Measurements from ENCODE around the gene RIC1. TPM values are rescaled to one million over a fixed set of nuclear protein-coding genes. Genes with fewer than 3 reads are reported as not detected.
"Not testable (repeated sequence)": the region's sequence is repeated elsewhere in the genome, so short reads cannot be mapped to it uniquely, and the experiment has no call there.

The RIC1 gene
- total and polyA plus RNA-seq, 2 donors, result 10.3 to 23.9 TPM

DNA sequence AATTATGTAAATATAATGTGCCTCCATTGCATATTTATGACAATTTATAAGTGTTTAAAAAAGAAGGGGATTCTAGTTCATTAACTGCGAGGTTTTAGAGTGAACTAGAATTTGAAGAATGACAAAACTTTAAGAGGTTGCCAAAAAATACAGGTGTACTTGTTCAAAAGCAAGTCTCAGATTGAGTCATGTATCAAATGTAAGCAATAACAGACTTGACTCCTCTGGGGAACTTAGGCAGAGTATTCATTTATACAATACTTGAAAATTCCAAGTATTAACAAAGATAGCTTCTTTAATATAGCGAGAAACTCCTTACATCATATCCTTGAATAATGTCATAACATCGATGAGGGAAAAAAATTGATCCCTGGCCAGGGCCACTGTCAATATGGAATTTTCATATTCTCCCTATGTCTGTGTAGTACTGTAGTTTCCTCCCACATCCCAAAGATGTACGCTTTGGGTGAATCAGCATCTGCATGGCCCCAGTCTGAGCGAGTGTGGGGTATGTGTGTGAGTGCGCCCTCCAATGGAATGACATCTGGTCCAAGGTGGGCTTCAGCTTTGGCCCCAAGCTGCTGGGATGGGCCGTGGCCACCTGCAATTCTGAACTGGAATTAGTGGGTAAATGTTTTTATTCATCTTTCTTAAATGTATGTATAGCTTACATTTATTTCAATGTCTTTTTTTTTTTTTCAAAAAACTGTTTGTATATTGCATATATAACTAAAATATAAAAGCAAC is 70.1 kb downstream of the RIC1 start:
- Histone ChIP-seq H3K27me3 (ENCODE audit: control insufficient read depth in 2 of 2, insufficient read depth in 1 of 2, low read length in 1 of 2) (no peaks in the 10 kb centered on the region), H3K4me3 (ENCODE audit: low read length in 2 of 2) (no peak overlapping the region), H3K9me3 (ENCODE audit: control insufficient read depth in 2 of 2, insufficient read depth in 1 of 2, low read length in 1 of 2) (no peaks in the 10 kb centered on the region), H3K36me3 (ENCODE audit: control insufficient read depth in 2 of 2, insufficient read depth in 2 of 2, low read length in 1 of 2) (no peaks in the 10 kb centered on the region), H3K27ac (ENCODE audit: low read depth in 1 of 2, low read length in 1 of 2) (no peak overlapping the region), H3K4me1 (ENCODE audit: control insufficient read depth in 2 of 2, insufficient read depth in 2 of 2, low read length in 2 of 2) (no peaks in the 10 kb centered on the region)
- no peak for DNase-seq (ENCODE audit: low read depth in 6 of 9, low spot score in 9 of 9)
- 92% methylated on average over 7 of the region's 7 CpGs for WGBS

DNA sequence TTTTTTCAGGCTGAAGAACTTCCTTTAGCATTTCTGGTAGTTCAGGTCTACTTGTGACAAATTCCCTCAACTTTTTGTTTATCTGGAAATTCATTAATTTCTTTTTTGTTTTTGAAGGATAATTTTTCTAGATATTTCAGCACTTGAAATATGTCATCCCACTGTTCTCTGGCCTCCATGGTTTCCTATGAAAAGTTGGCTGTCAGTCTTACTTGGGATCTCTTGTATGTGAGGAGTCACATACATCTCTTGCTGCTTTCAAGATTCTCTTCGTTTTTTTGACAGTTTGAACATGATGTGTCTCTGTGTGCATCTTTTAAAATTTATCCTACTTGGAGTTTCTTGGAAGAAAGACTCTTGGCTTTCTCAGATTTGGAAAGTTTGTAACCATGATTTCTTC is 79.5 kb downstream of the RIC1 start:
- no peak overlapping the region for H3K27ac ChIP-seq (ENCODE audit: low read depth in 1 of 2, low read length in 1 of 2)
- no peak overlapping the region for H3K4me3 ChIP-seq (ENCODE audit: low read length in 2 of 2)
- 100% methylated on average over 1 of the region's 1 CpG for WGBS
- no peaks in the 10 kb centered on the region for H3K4me1 ChIP-seq (ENCODE audit: control insufficient read depth in 2 of 2, insufficient read depth in 2 of 2, low read length in 2 of 2)
- H3K27me3 ChIP-seq (ENCODE audit: control insufficient read depth in 2 of 2, insufficient read depth in 1 of 2, low read length in 1 of 2), result no peaks in the 10 kb centered on the region
- DNase-seq (ENCODE audit: low read depth in 6 of 9, low spot score in 9 of 9), result peak in 1 of 9 donors; percentile 10
- peaks cover 0 to 10% of the 10 kb centered on the region in 2 donors for H3K36me3 ChIP-seq (ENCODE audit: control insufficient read depth in 2 of 2, insufficient read depth in 2 of 2, low read length in 1 of 2)
- H3K9me3 ChIP-seq (ENCODE audit: control insufficient read depth in 2 of 2, insufficient read depth in 1 of 2, low read length in 1 of 2), result no peaks in the 10 kb centered on the region

DNA sequence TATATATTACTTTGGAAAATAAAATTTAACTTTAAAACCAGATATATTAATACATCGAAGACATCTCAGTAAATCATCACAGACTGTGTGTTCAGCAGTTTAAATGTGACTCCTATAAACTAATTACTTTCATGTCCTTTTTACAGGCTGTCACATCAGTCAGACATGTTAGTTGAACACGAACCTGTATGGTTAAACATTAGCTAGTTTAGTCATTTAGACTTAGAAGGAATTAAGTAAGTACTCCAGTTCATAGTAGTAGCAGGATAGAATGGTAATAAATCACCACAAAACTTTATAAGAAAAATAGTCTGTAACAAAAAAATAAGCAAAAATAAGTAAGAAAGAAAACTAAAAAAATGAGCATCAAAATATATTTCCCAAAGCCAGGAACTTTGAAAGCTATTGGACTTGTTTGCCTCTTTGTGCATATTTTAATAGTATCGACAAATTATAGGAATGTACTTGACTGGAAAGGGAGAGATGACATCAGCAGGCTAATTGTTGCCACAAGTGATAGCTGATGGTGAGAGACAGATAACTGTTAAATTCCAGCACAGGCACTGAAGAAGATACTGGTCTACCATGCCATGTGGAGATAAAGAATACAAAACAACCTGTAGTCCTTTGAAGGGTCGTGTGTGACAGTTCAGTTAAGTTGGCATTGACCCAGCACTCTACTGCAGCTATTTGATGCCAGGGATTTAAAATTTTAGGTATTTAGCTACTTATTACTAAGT is 83.9 kb downstream of the RIC1 start:
- DNase-seq (ENCODE audit: low read depth in 6 of 9, low spot score in 9 of 9), result no peak
- H3K9me3 ChIP-seq (ENCODE audit: control insufficient read depth in 2 of 2, insufficient read depth in 1 of 2, low read length in 1 of 2), result peaks cover 0 to 3% of the 10 kb centered on the region in 2 donors
- no peak overlapping the region for H3K4me3 ChIP-seq (ENCODE audit: low read length in 2 of 2)
- H3K4me1 ChIP-seq (ENCODE audit: control insufficient read depth in 2 of 2, insufficient read depth in 2 of 2, low read length in 2 of 2), result no peaks in the 10 kb centered on the region
- no peaks in the 10 kb centered on the region for H3K27me3 ChIP-seq (ENCODE audit: control insufficient read depth in 2 of 2, insufficient read depth in 1 of 2, low read length in 1 of 2)
- H3K27ac ChIP-seq (ENCODE audit: low read depth in 1 of 2, low read length in 1 of 2), result no peak overlapping the region
- peaks cover 8 to 22% of the 10 kb centered on the region in 2 donors for H3K36me3 ChIP-seq (ENCODE audit: control insufficient read depth in 2 of 2, insufficient read depth in 2 of 2, low read length in 1 of 2)
- 80% methylated on average over 4 of the region's 4 CpGs for WGBS

DNA sequence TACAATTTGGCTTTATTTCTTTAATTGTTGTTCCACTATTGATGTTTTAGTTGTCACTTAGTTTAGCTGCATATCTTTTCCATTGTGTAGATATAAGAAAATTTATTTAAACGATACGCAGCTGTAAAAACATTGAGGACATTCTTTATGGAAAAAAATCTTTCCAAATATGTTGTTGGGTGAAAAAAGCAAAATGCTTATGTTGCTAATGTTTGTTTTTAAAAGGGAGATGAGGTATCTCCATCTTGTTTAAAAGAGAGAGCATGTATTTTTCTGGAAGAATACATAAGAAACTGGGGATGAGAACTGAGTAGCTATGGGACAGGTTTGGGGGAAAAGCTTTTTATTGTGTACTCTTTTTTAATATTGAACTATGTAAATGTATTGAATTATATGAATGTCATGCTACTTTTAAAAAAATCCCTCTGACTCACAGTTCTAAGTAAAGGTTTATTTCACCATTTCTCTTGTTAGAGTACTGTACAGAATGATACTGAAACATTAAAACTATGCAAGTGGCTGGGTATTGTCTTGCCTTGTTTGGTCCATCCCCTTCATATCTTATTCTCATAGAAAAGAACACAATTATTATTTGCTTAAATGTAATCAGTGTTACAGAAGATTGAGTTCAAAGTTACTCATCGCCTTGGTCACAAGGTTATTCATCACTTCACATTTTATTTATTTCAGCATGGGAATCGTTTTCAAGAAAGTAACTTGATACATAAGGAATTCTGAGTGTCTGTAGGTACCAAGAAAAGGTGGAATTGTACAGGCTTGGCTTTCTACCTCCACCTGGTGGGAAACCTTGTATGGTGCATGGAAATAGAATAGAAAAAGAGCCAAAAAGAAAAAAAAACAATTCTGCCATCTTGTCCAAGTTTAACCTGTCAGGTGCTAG is 85.8 kb downstream of the RIC1 start:
- Histone ChIP-seq H3K9me3 (ENCODE audit: control insufficient read depth in 2 of 2, insufficient read depth in 1 of 2, low read length in 1 of 2) (peaks cover 0 to 3% of the 10 kb centered on the region in 2 donors), H3K4me3 (ENCODE audit: low read length in 2 of 2) (no peak overlapping the region), H3K27ac (ENCODE audit: low read depth in 1 of 2, low read length in 1 of 2) (no peak overlapping the region), H3K27me3 (ENCODE audit: control insufficient read depth in 2 of 2, insufficient read depth in 1 of 2, low read length in 1 of 2) (no peaks in the 10 kb centered on the region), H3K36me3 (ENCODE audit: control insufficient read depth in 2 of 2, insufficient read depth in 2 of 2, low read length in 1 of 2) (peaks cover 8 to 22% of the 10 kb centered on the region in 2 donors), H3K4me1 (ENCODE audit: control insufficient read depth in 2 of 2, insufficient read depth in 2 of 2, low read length in 2 of 2) (no peaks in the 10 kb centered on the region)
- WGBS, result 95% methylated on average over 4 of the region's 4 CpGs
- peak in 3 of 9 donors; percentile 6 to 28 (median 9) for DNase-seq (ENCODE audit: low read depth in 6 of 9, low spot score in 9 of 9)

DNA sequence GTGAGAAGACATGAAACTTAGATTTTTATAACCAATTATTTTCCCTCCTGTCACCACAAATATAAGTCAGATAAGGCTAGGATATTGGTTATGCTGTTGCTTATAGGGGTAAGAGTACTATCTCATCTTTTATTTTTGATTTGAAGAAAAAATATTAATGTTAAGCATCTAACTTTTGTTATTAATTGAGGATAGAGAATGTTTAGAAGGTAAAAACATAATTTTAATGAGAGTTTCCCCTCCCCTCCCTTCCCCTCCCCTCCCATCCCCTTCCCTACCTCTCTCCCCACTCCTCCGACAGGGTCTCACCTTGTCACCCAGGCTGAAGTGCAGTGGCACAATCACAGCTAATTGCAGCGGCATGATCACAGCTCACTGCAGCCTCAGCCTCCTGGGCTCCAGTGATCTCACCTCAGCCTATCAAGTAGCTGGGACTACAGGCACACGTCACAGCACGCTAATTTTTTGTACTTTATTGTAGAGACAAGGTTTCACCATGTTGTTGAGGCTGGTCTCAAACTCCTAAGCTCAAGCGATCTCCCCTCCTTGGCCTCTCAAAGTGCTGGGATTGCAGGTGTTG is 86.7 kb downstream of the RIC1 start:
- H3K27ac ChIP-seq (ENCODE audit: low read depth in 1 of 2, low read length in 1 of 2), result no peak overlapping the region
- no peak for DNase-seq (ENCODE audit: low read depth in 6 of 9, low spot score in 9 of 9)
- H3K4me1 ChIP-seq (ENCODE audit: control insufficient read depth in 2 of 2, insufficient read depth in 2 of 2, low read length in 2 of 2), result no peaks in the 10 kb centered on the region
- H3K36me3 ChIP-seq (ENCODE audit: control insufficient read depth in 2 of 2, insufficient read depth in 2 of 2, low read length in 1 of 2), result peaks cover 8 to 20% of the 10 kb centered on the region in 2 donors
- H3K4me3 ChIP-seq (ENCODE audit: low read length in 2 of 2), result no peak overlapping the region
- no peaks in the 10 kb centered on the region for H3K27me3 ChIP-seq (ENCODE audit: control insufficient read depth in 2 of 2, insufficient read depth in 1 of 2, low read length in 1 of 2)
- H3K9me3 ChIP-seq (ENCODE audit: control insufficient read depth in 2 of 2, insufficient read depth in 1 of 2, low read length in 1 of 2), result peaks cover 0 to 3% of the 10 kb centered on the region in 2 donors
- WGBS, result 97% methylated on average over 5 of the region's 5 CpGs

DNA sequence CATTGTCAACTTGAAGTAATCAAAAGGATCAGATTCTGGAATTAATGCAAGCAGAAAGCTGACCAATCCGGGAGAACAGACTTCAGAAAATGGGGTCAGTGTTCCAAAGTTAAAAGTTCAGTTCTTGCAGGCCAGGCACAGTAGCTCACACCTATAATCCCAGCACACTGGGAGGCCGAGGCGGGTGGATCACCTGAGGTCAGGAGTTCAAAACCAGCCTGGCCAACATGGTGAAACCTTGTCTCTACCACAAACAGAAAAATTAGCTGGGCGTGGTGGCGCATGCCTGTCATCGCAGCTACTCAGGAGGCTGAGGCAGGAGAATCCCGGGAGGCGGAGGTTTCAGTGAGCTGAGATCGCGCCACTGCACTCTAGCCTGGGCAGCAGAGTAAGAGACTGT is 88.5 kb downstream of the RIC1 start:
- 94% methylated on average over 10 of the region's 10 CpGs for WGBS
- peaks cover 8 to 34% of the 10 kb centered on the region in 2 donors for H3K36me3 ChIP-seq (ENCODE audit: control insufficient read depth in 2 of 2, insufficient read depth in 2 of 2, low read length in 1 of 2)
- H3K27ac ChIP-seq (ENCODE audit: low read depth in 1 of 2, low read length in 1 of 2); H3K4me1 ChIP-seq (ENCODE audit: control insufficient read depth in 2 of 2, insufficient read depth in 2 of 2, low read length in 2 of 2); DNase-seq (ENCODE audit: low read depth in 6 of 9, low spot score in 9 of 9); H3K27me3 ChIP-seq (ENCODE audit: control insufficient read depth in 2 of 2, insufficient read depth in 1 of 2, low read length in 1 of 2); H3K9me3 ChIP-seq (ENCODE audit: control insufficient read depth in 2 of 2, insufficient read depth in 1 of 2, low read length in 1 of 2); H3K4me3 ChIP-seq (ENCODE audit: low read length in 2 of 2): not testable (repeated sequence)

DNA sequence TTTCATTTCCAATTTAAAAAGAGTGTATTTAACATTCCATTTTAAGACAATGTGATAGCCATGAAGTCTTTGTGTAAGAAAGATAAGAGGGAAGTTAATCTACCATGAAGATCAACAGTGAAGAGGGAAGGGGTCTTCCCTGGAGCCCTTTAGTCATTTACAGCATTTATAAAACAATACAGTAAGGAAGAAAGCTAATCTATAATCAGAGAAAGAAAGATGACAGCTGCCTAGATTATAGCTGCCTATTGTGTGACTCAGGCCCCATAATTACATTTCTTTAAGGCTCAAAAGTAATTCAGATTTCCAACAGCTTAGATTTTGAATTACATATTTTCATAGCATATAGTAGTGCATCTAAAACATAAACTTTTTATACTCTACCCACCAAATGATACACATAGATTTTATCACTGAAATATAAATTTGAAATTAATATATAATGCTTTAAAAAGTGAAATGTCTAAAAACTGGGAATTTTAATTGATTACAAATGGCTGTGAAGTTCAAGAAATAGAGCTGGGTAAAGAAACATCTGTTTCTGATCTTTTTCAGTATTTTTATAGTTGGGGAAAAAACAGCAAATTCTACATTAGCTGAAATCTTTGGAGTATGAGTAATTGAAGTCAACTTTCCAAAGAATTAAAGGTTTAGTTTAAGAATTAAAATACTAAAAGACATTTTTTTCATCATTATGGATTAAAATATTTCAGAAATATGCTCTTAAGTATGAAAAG is 89.6 kb downstream of the RIC1 start:
- Histone ChIP-seq H3K9me3 (ENCODE audit: control insufficient read depth in 2 of 2, insufficient read depth in 1 of 2, low read length in 1 of 2) (peaks cover 0 to 3% of the 10 kb centered on the region in 2 donors), H3K27ac (ENCODE audit: low read depth in 1 of 2, low read length in 1 of 2) (no peak overlapping the region), H3K27me3 (ENCODE audit: control insufficient read depth in 2 of 2, insufficient read depth in 1 of 2, low read length in 1 of 2) (no peaks in the 10 kb centered on the region), H3K4me1 (ENCODE audit: control insufficient read depth in 2 of 2, insufficient read depth in 2 of 2, low read length in 2 of 2) (no peaks in the 10 kb centered on the region), H3K4me3 (ENCODE audit: low read length in 2 of 2) (no peak overlapping the region), H3K36me3 (ENCODE audit: control insufficient read depth in 2 of 2, insufficient read depth in 2 of 2, low read length in 1 of 2) (peaks cover 12 to 30% of the 10 kb centered on the region in 2 donors)
- DNase-seq (ENCODE audit: low read depth in 6 of 9, low spot score in 9 of 9), result no peak

DNA sequence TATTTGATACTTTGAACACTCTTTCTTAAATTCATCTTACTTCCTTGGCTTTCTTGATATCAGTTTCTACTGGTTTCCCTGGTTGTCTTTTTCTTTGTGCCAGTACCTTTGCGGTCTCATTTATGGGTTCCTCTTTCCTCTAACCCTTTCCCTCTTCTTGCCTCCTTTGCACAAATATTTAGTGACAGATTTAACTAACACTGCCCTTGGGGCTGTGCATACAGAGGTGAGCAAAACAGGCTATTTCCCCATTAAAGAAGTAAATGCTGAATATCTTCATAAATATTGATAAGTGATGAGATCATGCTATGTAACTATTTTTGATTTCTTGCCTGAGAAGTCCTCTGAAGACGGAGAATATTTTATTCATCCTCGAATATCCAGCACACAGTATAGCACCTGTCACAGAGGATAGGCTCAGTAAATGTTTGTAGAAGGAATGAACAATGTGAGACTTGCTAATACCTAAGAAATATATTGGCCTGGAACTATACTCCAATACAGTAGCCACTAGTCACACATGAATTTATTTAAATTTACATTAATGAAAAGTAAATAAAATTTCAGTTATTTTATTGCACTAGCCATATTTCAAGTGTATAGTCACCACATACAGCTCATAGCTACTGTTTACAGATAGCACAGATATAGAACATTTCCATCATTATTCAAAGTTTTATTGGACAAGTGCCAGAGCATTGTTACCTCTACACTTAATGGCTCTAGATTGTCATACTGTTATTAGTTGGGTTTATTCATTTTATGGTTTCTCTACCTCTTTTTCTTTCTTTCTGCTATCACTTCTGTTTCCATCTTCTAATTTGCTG is 90.4 kb downstream of the RIC1 start:
- WGBS, result 76% methylated on average over 3 of the region's 3 CpGs
- H3K27ac ChIP-seq (ENCODE audit: low read depth in 1 of 2, low read length in 1 of 2), result no peak overlapping the region
- H3K4me3 ChIP-seq (ENCODE audit: low read length in 2 of 2), result no peak overlapping the region
- peaks cover 0 to 3% of the 10 kb centered on the region in 2 donors for H3K9me3 ChIP-seq (ENCODE audit: control insufficient read depth in 2 of 2, insufficient read depth in 1 of 2, low read length in 1 of 2)
- no peaks in the 10 kb centered on the region for H3K4me1 ChIP-seq (ENCODE audit: control insufficient read depth in 2 of 2, insufficient read depth in 2 of 2, low read length in 2 of 2)
- no peak for DNase-seq (ENCODE audit: low read depth in 6 of 9, low spot score in 9 of 9)
- H3K36me3 ChIP-seq (ENCODE audit: control insufficient read depth in 2 of 2, insufficient read depth in 2 of 2, low read length in 1 of 2), result peaks cover 12 to 26% of the 10 kb centered on the region in 2 donors
- no peaks in the 10 kb centered on the region for H3K27me3 ChIP-seq (ENCODE audit: control insufficient read depth in 2 of 2, insufficient read depth in 1 of 2, low read length in 1 of 2)
